HCT116 (cell line): ENCODE data around the gene CHST11.

Experiments
- CEBPB ChIP-seq: IDR thresholded peaks from 2 replicates; pipeline ENCODE4 v1.6.1; 2012; ENCODE audit warnings: low read depth
- CTCF ChIP-seq, 3 experiments: fragments of 200-600 bp in 1 of 3; sonication (generic) in 1 of 3; IDR thresholded peaks in 2 of 3; conservative IDR thresholded peaks in 1 of 3; 2 replicates each; pipeline ENCODE4 v1.5.1; 2012 to 2017; ENCODE audit warnings: low read depth in 2 of 3, low read length in 2 of 3, antibody characterized with exemption in 1 of 3, borderline replicate concordance in 1 of 3, control low read depth in 1 of 3, mild to moderate bottlenecking in 1 of 3, mixed read lengths in 1 of 3, mixed run types in 1 of 3, moderate library complexity in 1 of 3; ENCODE audit not compliant: insufficient read depth in 1 of 3
- EZH2 ChIP-seq: fragments of 200-600 bp; sonication (generic); IDR thresholded peaks from 2 replicates; pipeline ENCODE4 v1.6.1; 2017; ENCODE audit warnings: antibody characterized with exemption, mixed run types
- POLR2A ChIP-seq: IDR thresholded peaks from 2 replicates; pipeline ENCODE4 v1.7.0; 2011; ENCODE audit warnings: borderline replicate concordance; ENCODE audit not compliant: insufficient read depth, insufficient read length; ENCODE audit errors: extremely low read depth
- SIN3A ChIP-seq: IDR thresholded peaks from 2 replicates; pipeline ENCODE4 v1.6.1; 2012; ENCODE audit warnings: low read depth
- YY1 ChIP-seq: IDR thresholded peaks from 2 replicates; pipeline ENCODE4 v1.6.1; 2011; ENCODE audit warnings: low read length, low read depth, moderate library complexity, mild to moderate bottlenecking; ENCODE audit not compliant: insufficient replicate concordance; ENCODE audit errors: extremely low read depth

DNA sequence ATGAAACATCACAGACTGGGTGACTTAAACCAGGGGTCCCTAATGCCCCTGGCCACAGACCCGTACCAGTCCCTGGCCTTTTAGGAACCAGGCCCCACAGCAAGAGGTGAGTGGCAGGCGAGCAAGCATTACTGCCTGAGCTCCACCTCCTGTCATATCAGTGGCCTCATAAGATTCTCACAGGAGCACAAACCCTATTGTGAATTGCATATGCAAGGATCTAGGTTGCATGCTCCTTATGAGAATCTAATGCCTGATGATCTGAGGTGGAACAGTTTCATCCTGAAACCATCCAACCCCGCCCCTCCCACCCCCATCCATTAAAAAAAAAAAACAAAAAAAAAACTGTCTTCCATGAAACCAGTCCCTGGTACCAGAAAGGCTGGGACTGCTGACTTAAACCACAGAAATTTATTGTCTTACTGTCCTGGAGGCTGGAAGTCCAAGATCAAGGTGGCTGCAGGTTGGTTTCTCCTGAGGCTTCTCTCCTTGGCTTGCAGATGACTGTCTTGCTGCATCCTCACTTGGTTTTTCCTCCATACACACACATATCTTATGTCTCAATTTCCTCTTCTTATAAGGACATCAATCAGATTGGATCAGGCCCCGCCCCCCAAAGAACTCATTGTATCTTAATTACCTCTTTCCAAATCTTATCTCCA lies 235.9 kb downstream of the CHST11 start:
- TF ChIP-seq SIN3A (no peak), CTCF (IDR thresholded peaks at IDR 0.05 in 2 of 3, conservative IDR thresholded peaks at IDR 0.05 in 1 of 3; ENCODE audit: borderline replicate concordance in 1 of 3, insufficient read depth in 1 of 3, low read depth in 2 of 3, low read length in 2 of 3) (no peak), EZH2 (no peak), YY1 (no peak), CEBPB (no peak), POLR2A (no peak)
